Trophoblast cell (in vitro differentiated cells and primary cell): ENCODE measurements around the gene AMPH.

Experiments
- DNase-seq, 2 donors: peaks; one replicate each; pipeline ENCODE4 v3.0.0-alpha.2; 2016
- H2AFZ ChIP-seq: 2 replicates; pipeline ENCODE4 v1.6.1; 2013; ENCODE audit warnings: low read length, moderate library complexity, mild to moderate bottlenecking; ENCODE audit not compliant: insufficient read depth, poor library complexity
- H2AK5ac ChIP-seq: 2 replicates; pipeline ENCODE4 v1.6.1; 2013; ENCODE audit warnings: mild to moderate bottlenecking, low read length
- H2BK120ac ChIP-seq: 2 replicates; pipeline ENCODE4 v1.6.1; 2013; ENCODE audit warnings: low read length, mild to moderate bottlenecking, moderate library complexity; ENCODE audit not compliant: insufficient read depth, poor library complexity
- H2BK12ac ChIP-seq: 2 replicates; pipeline ENCODE4 v1.6.1; 2013; ENCODE audit warnings: mild to moderate bottlenecking, low read length, moderate library complexity
- H2BK5ac ChIP-seq: 2 replicates; pipeline ENCODE4 v1.6.1; 2013; ENCODE audit warnings: low read length, low read depth, moderate library complexity, mild to moderate bottlenecking; ENCODE audit not compliant: poor library complexity
- H3K14ac ChIP-seq: 2 replicates; pipeline ENCODE4 v1.6.1; 2013; ENCODE audit warnings: mild to moderate bottlenecking, low read length
- H3K18ac ChIP-seq: 2 replicates; pipeline ENCODE4 v1.6.1; 2013; ENCODE audit warnings: mild to moderate bottlenecking, low read length
- H3K23ac ChIP-seq: 2 replicates; pipeline ENCODE4 v1.6.1; 2013; ENCODE audit warnings: low read length
- H3K27ac ChIP-seq: 2 replicates; pipeline ENCODE4 v1.5.1; 2013; ENCODE audit warnings: low read depth, mild to moderate bottlenecking, inconsistent platforms, low read length, moderate library complexity
- H3K27me3 ChIP-seq: 2 replicates; pipeline ENCODE4 v1.6.1; 2013; ENCODE audit warnings: inconsistent platforms, mild to moderate bottlenecking, low read length, moderate library complexity; ENCODE audit not compliant: insufficient read depth
- H3K36me3 ChIP-seq, 2 experiments: 1 replicate in 1 of 2; 2 replicates in 1 of 2; pipeline ENCODE4 v1.6.1; 2013; ENCODE audit warnings: low read length in 2 of 2, mild to moderate bottlenecking in 2 of 2, moderate library complexity in 1 of 2; ENCODE audit not compliant: insufficient read depth in 2 of 2, control insufficient read depth in 1 of 2
- H3K4ac ChIP-seq: 2 replicates; pipeline ENCODE4 v1.6.1; 2013; ENCODE audit warnings: low read depth, mild to moderate bottlenecking, low read length, moderate library complexity
- H3K4me1 ChIP-seq, 2 experiments: 1 replicate in 1 of 2; 2 replicates in 1 of 2; pipeline ENCODE4 v1.6.1; 2013; ENCODE audit warnings: low read length in 2 of 2, mild to moderate bottlenecking in 2 of 2, moderate library complexity in 1 of 2; ENCODE audit not compliant: insufficient read depth in 2 of 2, control insufficient read depth in 1 of 2
- H3K4me2 ChIP-seq: 2 replicates; pipeline ENCODE4 v1.6.1; 2013; ENCODE audit warnings: inconsistent platforms, mild to moderate bottlenecking, low read length, moderate library complexity
- H3K4me3 ChIP-seq: 2 replicates; pipeline ENCODE4 v1.5.1; 2013; ENCODE audit warnings: mild to moderate bottlenecking, low read depth, low read length, inconsistent platforms
- H3K79me1 ChIP-seq: one replicate; pipeline ENCODE4 v1.6.1; 2013; ENCODE audit warnings: low read length
- H3K79me2 ChIP-seq: 2 replicates; pipeline ENCODE4 v1.6.1; 2013; ENCODE audit warnings: low read length, mild to moderate bottlenecking; ENCODE audit not compliant: control insufficient read depth, insufficient read depth, poor library complexity
- H3K9ac ChIP-seq: 2 replicates; pipeline ENCODE4 v1.6.1; 2013; ENCODE audit warnings: mild to moderate bottlenecking, low read length
- H3K9me3 ChIP-seq: 2 replicates; pipeline ENCODE4 v1.6.1; 2013; ENCODE audit warnings: low read depth, mild to moderate bottlenecking, control low read depth, inconsistent platforms, low read length; ENCODE audit not compliant: insufficient read depth
- H4K12ac ChIP-seq: 2 replicates; pipeline ENCODE4 v1.6.1; 2013; ENCODE audit warnings: low read depth, mild to moderate bottlenecking, low read length, moderate library complexity
- H4K8ac ChIP-seq: 2 replicates; pipeline ENCODE4 v1.6.1; 2013; ENCODE audit warnings: low read depth, mild to moderate bottlenecking, low read length, moderate library complexity
- H4K91ac ChIP-seq: one replicate; pipeline ENCODE4 v1.6.1; 2013; ENCODE audit warnings: low read depth, mild to moderate bottlenecking, low read length, moderate library complexity
- WGBS: extraction: QIAGEN DNeasy Blood & Tissue Kit; methylation state at CpG from one replicate; pipeline ENCODE4 v1.1.7; 2013; ENCODE audit warnings: missing lambda C conversion rate; ENCODE audit not compliant: insufficient read length, insufficient coverage; ENCODE audit errors: extremely low coverage; 5-methylcytosine and 5-hydroxymethylcytosine counted together

Gene AMPH

GRCh38 chr7:38438970-38439369 lies 192.2 kb downstream of the AMPH start:
- no peak overlapping the region for H2BK12ac ChIP-seq
- no peaks in the 10 kb centered on the region for H3K27me3 ChIP-seq
- no peaks in the 10 kb centered on the region for H3K79me1 ChIP-seq
- no peaks in the 10 kb centered on the region for H3K4me1 ChIP-seq
- H4K12ac ChIP-seq, result no peak overlapping the region
- no peak overlapping the region for H2AFZ ChIP-seq
- no peak overlapping the region for H3K9ac ChIP-seq
- no peak overlapping the region for H2BK5ac ChIP-seq
- no peak overlapping the region for H3K4me2 ChIP-seq
- H3K4me3 ChIP-seq, result no peak overlapping the region
- H3K14ac ChIP-seq, result no peak overlapping the region
- H4K91ac ChIP-seq, result no peak overlapping the region
- H3K18ac ChIP-seq, result no peak overlapping the region
- H3K27ac ChIP-seq, result no peak overlapping the region
- H3K9me3 ChIP-seq, result no peaks in the 10 kb centered on the region
- DNase-seq, result no peak
- no peaks in the 10 kb centered on the region for H3K36me3 ChIP-seq
- no peak overlapping the region for H4K8ac ChIP-seq
- H2AK5ac ChIP-seq, result no peak overlapping the region
- H3K23ac ChIP-seq, result no peak overlapping the region
- no peaks in the 10 kb centered on the region for H3K79me2 ChIP-seq
- no peak overlapping the region for H3K4ac ChIP-seq
- H2BK120ac ChIP-seq, result no peak overlapping the region

- no peak overlapping the region for H2BK5ac ChIP-seq
- no CpG with 5 or more reads among the region's 3 CpGs for WGBS
- no peaks in the 10 kb centered on the region for H3K79me1 ChIP-seq
- no peaks in the 10 kb centered on the region for H3K4me1 ChIP-seq
- H3K4me3 ChIP-seq, result no peak overlapping the region
- no peak overlapping the region for H3K23ac ChIP-seq
- no peak overlapping the region for H2AFZ ChIP-seq
- H4K8ac ChIP-seq, result no peak overlapping the region
- no peak overlapping the region for H4K91ac ChIP-seq
- no peak overlapping the region for H3K9ac ChIP-seq
- no peak overlapping the region for H3K18ac ChIP-seq
- no peaks in the 10 kb centered on the region for H3K27me3 ChIP-seq
- H3K27ac ChIP-seq, result no peak overlapping the region
- no peaks in the 10 kb centered on the region for H3K36me3 ChIP-seq
- H2BK12ac ChIP-seq, result no peak overlapping the region
- no peak overlapping the region for H3K4me2 ChIP-seq
- H2BK120ac ChIP-seq, result no peak overlapping the region
- H3K14ac ChIP-seq, result no peak overlapping the region
- H2AK5ac ChIP-seq, result no peak overlapping the region
- H3K79me2 ChIP-seq, result no peaks in the 10 kb centered on the region
- no peaks in the 10 kb centered on the region for H3K9me3 ChIP-seq
- no peak overlapping the region for H3K4ac ChIP-seq
- no peak overlapping the region for H4K12ac ChIP-seq
- no peak for DNase-seq
Observed at GRCh38 chr7:38432671-38433070, 198.5 kb downstream of the AMPH start.

GRCh38 chr7:38432080-38432479 lies 199.1 kb downstream of the AMPH start:
- H2BK12ac ChIP-seq, result no peak overlapping the region
- H4K8ac ChIP-seq, result no peak overlapping the region
- no peak overlapping the region for H3K4me3 ChIP-seq
- H3K27ac ChIP-seq, result no peak overlapping the region
- H4K12ac ChIP-seq, result no peak overlapping the region
- H3K36me3 ChIP-seq, result no peaks in the 10 kb centered on the region
- no peak overlapping the region for H3K4me2 ChIP-seq
- no peak overlapping the region for H2AK5ac ChIP-seq
- H3K27me3 ChIP-seq, result no peaks in the 10 kb centered on the region
- H4K91ac ChIP-seq, result no peak overlapping the region
- no peak for DNase-seq
- no peaks in the 10 kb centered on the region for H3K9me3 ChIP-seq
- no peak overlapping the region for H3K23ac ChIP-seq
- no peak overlapping the region for H3K9ac ChIP-seq
- no peaks in the 10 kb centered on the region for H3K4me1 ChIP-seq
- no peak overlapping the region for H2AFZ ChIP-seq
- H2BK5ac ChIP-seq, result no peak overlapping the region
- no peak overlapping the region for H3K18ac ChIP-seq
- no CpG with 5 or more reads among the region's 1 CpG for WGBS
- H3K79me2 ChIP-seq, result no peaks in the 10 kb centered on the region
- no peak overlapping the region for H2BK120ac ChIP-seq
- H3K14ac ChIP-seq, result no peak overlapping the region
- H3K4ac ChIP-seq, result no peak overlapping the region
- H3K79me1 ChIP-seq, result no peaks in the 10 kb centered on the region

GRCh38 chr7:38429057-38429456 lies 202.1 kb downstream of the AMPH start:
- no peaks in the 10 kb centered on the region for H3K36me3 ChIP-seq
- H3K4ac ChIP-seq, result no peak overlapping the region
- no peaks in the 10 kb centered on the region for H3K79me2 ChIP-seq
- H3K23ac ChIP-seq, result peak overlapping the region; percentile 45
- no peaks in the 10 kb centered on the region for H3K27me3 ChIP-seq
- H3K14ac ChIP-seq, result no peak overlapping the region
- H2BK120ac ChIP-seq, result no peak overlapping the region
- no peak for DNase-seq
- H3K79me1 ChIP-seq, result no peaks in the 10 kb centered on the region
- H3K4me1 ChIP-seq, result no peaks in the 10 kb centered on the region
- no peak overlapping the region for H4K91ac ChIP-seq
- H2AK5ac ChIP-seq, result no peak overlapping the region
- no peak overlapping the region for H2AFZ ChIP-seq
- no peak overlapping the region for H3K27ac ChIP-seq
- H2BK5ac ChIP-seq, result no peak overlapping the region
- H4K12ac ChIP-seq, result no peak overlapping the region
- no peak overlapping the region for H3K4me3 ChIP-seq
- WGBS, result no CpG with 5 or more reads among the region's 7 CpGs
- no peak overlapping the region for H4K8ac ChIP-seq
- no peaks in the 10 kb centered on the region for H3K9me3 ChIP-seq
- H3K9ac ChIP-seq, result no peak overlapping the region
- H2BK12ac ChIP-seq, result no peak overlapping the region
- H3K4me2 ChIP-seq, result no peak overlapping the region
- no peak overlapping the region for H3K18ac ChIP-seq
